GM23338 (cell line): ENCODE data around the gene TSPAN4. TPM values are rescaled to one million over a fixed set of nuclear protein-coding genes. Genes with fewer than 3 reads are reported as not detected.
A peak's percentile ranks its signal among the peaks of the same experiment; 100 is the strongest.

Experiments
- ATAC-seq: fragments of 200-7000 bp; cut with Tn5 transposase; 3 replicates; pipeline ENCODE4 v1.9.1; 2020
- DNase-seq: peaks from one replicate; pipeline ENCODE4 v3.0.0-alpha.2; 2015; ENCODE audit warnings: low spot score
- H2AFZ ChIP-seq: fragments of 200-600 bp; sonication (generic); 2 replicates; pipeline ENCODE4 v1.8.0; 2016; ENCODE audit warnings: antibody characterized with exemption, mild to moderate bottlenecking, moderate library complexity
- H3F3A ChIP-seq: fragments of 200-600 bp; sonication (generic); replicated peaks from 2 replicates; pipeline ENCODE4 v1.8.0; 2017; ENCODE audit warnings: antibody characterized with exemption, mixed run types, low read depth
- H3K27ac ChIP-seq: fragments of 200-600 bp; sonication (generic); 2 replicates; pipeline ENCODE4 v1.6.1; 2016; ENCODE audit warnings: low read depth
- H3K27me3 ChIP-seq: fragments of 200-600 bp; sonication (generic); 2 replicates; pipeline ENCODE4 v1.8.0; 2016; ENCODE audit warnings: mild to moderate bottlenecking, mixed run types, moderate library complexity; ENCODE audit not compliant: insufficient read depth
- H3K36me3 ChIP-seq: fragments of 200-600 bp; sonication (generic); 2 replicates; pipeline ENCODE4 v1.8.0; 2016; ENCODE audit warnings: mild to moderate bottlenecking; ENCODE audit not compliant: insufficient read depth
- H3K4me1 ChIP-seq: fragments of 200-600 bp; sonication (generic); 2 replicates; pipeline ENCODE4 v1.8.0; 2016; ENCODE audit warnings: mild to moderate bottlenecking, moderate library complexity; ENCODE audit not compliant: insufficient read depth
- H3K4me2 ChIP-seq: fragments of 200-600 bp; sonication (generic); 2 replicates; pipeline ENCODE4 v1.7.1; 2017; ENCODE audit warnings: mixed run types
- H3K4me3 ChIP-seq: fragments of 200-600 bp; sonication (generic); 2 replicates; pipeline ENCODE4 v1.6.1; 2016; ENCODE audit warnings: mixed run types
- H3K79me2 ChIP-seq: fragments of 200-600 bp; sonication (generic); replicated peaks from 2 replicates; pipeline ENCODE4 v1.8.0; 2017; ENCODE audit warnings: mild to moderate bottlenecking; ENCODE audit not compliant: insufficient read depth
- H3K9me2 ChIP-seq: fragments of 200-600 bp; sonication (generic); 2 replicates; pipeline ENCODE4 v1.8.0; 2017; ENCODE audit not compliant: insufficient read depth
- H4K20me1 ChIP-seq: fragments of 200-600 bp; sonication (generic); replicated peaks from 2 replicates; pipeline ENCODE4 v1.8.0; 2017; ENCODE audit warnings: mild to moderate bottlenecking; ENCODE audit not compliant: insufficient read depth
- H3K27ac Mint-ChIP-seq: 2 replicates; pipeline ENCODE4 v1.8.0; 2020; ENCODE audit warnings: inconsistent platforms, mild to moderate bottlenecking, moderate library complexity, mixed read lengths
- H3K27me3 Mint-ChIP-seq: 3 replicates; pipeline ENCODE4 v1.8.0; 2022; ENCODE audit warnings: low read depth, mild to moderate bottlenecking, moderate library complexity, mixed read lengths, inconsistent platforms; ENCODE audit not compliant: insufficient read depth, poor library complexity
- H3K36me3 Mint-ChIP-seq: 3 replicates; pipeline ENCODE4 v1.8.0; 2021; ENCODE audit warnings: low read depth, mild to moderate bottlenecking, inconsistent platforms, moderate library complexity, mixed read lengths
- H3K4me1 Mint-ChIP-seq: 3 replicates; pipeline ENCODE4 v1.8.0; 2020; ENCODE audit warnings: mild to moderate bottlenecking, inconsistent platforms, mixed read lengths
- H3K4me3 Mint-ChIP-seq: 3 replicates; pipeline ENCODE4 v1.8.0; 2021; ENCODE audit warnings: moderate library complexity, mild to moderate bottlenecking, inconsistent platforms, mixed read lengths
- H3K9me3 Mint-ChIP-seq: 3 replicates; pipeline ENCODE4 v1.8.0; 2020; ENCODE audit warnings: moderate library complexity, mild to moderate bottlenecking, inconsistent platforms, mixed read lengths
- CREB1 ChIP-seq: fragments of 250-450 bp; sonication (Bioruptor Pico); IDR thresholded peaks from 2 replicates; pipeline ENCODE4 v1.5.0; 2020; ENCODE audit warnings: low read depth, mild to moderate bottlenecking, moderate library complexity
- EZH2phosphoT487 ChIP-seq: fragments of 200-600 bp; sonication (generic); IDR thresholded peaks from one replicate; pipeline ENCODE4 v1.8.1; 2018; ENCODE audit warnings: antibody characterized with exemption; ENCODE audit not compliant: unreplicated experiment
- JUNB ChIP-seq: IDR thresholded peaks from one replicate; pipeline ENCODE4 v1.6.1; 2016; ENCODE audit warnings: antibody characterized with exemption; ENCODE audit not compliant: unreplicated experiment
- POLR2AphosphoS5 ChIP-seq: IDR thresholded peaks from 2 replicates; pipeline ENCODE4 v1.6.1; 2016; ENCODE audit warnings: antibody characterized with exemption, low read depth
- STAT1 ChIP-seq: IDR thresholded peaks from one replicate; pipeline ENCODE4 v1.6.1; 2016; ENCODE audit warnings: antibody characterized with exemption; ENCODE audit not compliant: unreplicated experiment
- ZNF114 ChIP-seq: fragments of 250-450 bp; sonication (Bioruptor Pico); IDR thresholded peaks from 2 replicates; pipeline ENCODE4 v1.5.0; 2020; ENCODE audit warnings: mild to moderate bottlenecking, moderate library complexity
- polyA plus RNA-seq: library from polyadenylated mRNA; unstranded; fragments of >200 nt; fragmentation: Nextera tagmentation; extraction: Ambion mirVana; gene quantifications from 2 replicates; pipeline ENCODE4 v1.2.1, GENCODE V29; 2016
- total RNA-seq: library from RNA; depleted of rRNA; stranded (reverse); fragments of >200 nt; shearing (Covaris generic); gene quantifications from 2 replicates; pipeline ENCODE4 v1.2.3, GENCODE V29; 2014
- TF ChIP-seq, protein P1 (sequence below): fragments of 250-450 bp; sonication (Bioruptor Pico); IDR thresholded peaks from 2 replicates; pipeline ENCODE4 v1.5.0; 2020; ENCODE audit warnings: mild to moderate bottlenecking, moderate library complexity

Gene TSPAN4
- total and polyA plus RNA-seq, 2 experiments from 2014 or later, result 76.8 to 150 TPM

DNA sequence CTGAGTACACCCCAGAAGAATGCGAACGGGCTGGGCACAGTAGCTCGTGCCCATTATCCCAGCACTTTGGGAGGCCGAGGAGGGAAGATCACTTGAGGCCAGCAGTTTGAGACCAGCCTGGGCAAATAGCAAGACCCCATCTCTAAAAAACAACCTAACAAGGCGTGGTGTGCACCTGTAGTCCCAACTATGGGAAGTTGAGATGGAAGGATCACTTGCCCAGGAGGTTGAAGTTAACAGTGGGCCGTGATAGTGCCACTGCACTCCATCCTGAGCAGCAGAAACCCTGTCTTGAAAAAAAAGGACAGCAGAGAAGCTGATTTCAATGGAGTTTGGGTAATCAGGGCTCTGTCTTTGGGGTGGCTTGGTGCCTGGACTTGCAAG, 29.6 kb upstream of the TSPAN4 start (continued):
- TF ChIP-seq, protein P1, sequence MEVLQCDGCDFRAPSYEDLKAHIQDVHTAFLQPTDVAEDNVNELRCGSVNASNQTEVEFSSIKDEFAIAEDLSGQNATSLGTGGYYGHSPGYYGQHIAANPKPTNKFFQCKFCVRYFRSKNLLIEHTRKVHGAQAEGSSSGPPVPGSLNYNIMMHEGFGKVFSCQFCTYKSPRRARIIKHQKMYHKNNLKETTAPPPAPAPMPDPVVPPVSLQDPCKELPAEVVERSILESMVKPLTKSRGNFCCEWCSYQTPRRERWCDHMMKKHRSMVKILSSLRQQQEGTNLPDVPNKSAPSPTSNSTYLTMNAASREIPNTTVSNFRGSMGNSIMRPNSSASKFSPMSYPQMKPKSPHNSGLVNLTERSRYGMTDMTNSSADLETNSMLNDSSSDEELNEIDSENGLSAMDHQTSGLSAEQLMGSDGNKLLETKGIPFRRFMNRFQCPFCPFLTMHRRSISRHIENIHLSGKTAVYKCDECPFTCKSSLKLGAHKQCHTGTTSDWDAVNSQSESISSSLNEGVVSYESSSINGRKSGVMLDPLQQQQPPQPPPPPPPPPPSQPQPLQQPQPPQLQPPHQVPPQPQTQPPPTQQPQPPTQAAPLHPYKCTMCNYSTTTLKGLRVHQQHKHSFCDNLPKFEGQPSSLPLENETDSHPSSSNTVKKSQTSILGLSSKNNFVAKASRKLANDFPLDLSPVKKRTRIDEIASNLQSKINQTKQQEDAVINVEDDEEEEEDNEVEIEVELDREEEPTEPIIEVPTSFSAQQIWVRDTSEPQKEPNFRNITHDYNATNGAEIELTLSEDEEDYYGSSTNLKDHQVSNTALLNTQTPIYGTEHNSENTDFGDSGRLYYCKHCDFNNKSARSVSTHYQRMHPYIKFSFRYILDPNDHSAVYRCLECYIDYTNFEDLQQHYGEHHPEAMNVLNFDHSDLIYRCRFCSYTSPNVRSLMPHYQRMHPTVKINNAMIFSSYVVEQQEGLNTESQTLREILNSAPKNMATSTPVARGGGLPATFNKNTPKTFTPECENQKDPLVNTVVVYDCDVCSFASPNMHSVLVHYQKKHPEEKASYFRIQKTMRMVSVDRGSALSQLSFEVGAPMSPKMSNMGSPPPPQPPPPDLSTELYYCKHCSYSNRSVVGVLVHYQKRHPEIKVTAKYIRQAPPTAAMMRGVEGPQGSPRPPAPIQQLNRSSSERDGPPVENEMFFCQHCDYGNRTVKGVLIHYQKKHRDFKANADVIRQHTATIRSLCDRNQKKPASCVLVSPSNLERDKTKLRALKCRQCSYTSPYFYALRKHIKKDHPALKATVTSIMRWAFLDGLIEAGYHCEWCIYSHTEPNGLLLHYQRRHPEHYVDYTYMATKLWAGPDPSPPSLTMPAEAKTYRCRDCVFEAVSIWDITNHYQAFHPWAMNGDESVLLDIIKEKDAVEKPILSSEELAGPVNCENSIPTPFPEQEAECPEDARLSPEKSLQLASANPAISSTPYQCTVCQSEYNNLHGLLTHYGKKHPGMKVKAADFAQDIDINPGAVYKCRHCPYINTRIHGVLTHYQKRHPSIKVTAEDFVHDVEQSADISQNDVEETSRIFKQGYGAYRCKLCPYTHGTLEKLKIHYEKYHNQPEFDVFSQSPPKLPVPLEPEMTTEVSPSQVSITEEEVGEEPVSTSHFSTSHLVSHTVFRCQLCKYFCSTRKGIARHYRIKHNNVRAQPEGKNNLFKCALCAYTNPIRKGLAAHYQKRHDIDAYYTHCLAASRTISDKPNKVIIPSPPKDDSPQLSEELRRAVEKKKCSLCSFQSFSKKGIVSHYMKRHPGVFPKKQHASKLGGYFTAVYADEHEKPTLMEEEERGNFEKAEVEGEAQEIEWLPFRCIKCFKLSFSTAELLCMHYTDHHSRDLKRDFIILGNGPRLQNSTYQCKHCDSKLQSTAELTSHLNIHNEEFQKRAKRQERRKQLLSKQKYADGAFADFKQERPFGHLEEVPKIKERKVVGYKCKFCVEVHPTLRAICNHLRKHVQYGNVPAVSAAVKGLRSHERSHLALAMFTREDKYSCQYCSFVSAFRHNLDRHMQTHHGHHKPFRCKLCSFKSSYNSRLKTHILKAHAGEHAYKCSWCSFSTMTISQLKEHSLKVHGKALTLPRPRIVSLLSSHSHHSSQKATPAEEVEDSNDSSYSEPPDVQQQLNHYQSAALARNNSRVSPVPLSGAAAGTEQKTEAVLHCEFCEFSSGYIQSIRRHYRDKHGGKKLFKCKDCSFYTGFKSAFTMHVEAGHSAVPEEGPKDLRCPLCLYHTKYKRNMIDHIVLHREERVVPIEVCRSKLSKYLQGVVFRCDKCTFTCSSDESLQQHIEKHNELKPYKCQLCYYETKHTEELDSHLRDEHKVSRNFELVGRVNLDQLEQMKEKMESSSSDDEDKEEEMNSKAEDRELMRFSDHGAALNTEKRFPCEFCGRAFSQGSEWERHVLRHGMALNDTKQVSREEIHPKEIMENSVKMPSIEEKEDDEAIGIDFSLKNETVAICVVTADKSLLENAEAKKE, result no peak
- TF ChIP-seq STAT1 (no peak), CREB1 (CRISPR knock-in tag) (no peak)

DNA sequence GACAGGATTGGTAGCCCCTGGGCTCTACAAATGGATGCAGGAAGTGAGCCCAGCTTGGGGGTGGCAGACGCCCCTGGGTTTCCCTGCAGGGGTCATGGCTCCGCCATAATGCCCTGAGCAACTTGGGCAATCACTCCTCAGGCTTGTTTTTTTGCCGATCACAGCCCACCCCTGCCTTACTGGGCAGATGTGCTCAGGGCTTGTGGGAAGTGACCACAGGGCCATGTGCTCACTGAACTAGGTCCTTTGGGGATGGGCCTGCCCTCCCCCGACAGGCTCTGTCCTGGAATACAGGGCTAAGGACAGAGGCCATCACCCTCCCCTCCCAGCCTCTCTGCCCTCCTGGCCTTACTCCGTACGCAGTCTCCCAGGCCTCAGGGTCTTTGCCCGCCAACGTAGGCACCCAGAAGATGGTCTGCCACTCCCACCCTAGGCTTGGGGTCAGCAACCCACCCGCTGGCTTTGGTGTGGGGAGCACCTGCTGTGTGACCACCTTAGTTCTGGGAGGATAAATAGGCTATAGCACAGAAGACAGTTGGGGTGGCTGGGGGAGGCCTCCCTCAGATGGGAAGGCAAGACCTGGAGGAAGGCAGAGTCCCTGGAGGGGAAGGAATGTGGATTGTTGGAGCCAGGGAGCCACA, 29.1 kb upstream of the TSPAN4 start:
- H3K4me1 Mint-ChIP-seq, result peaks cover 22% of the 10 kb centered on the region
- no peaks in the 10 kb centered on the region for H3K27me3 ChIP-seq
- no peak; the same call in none of the 2 replicates for TF ChIP-seq POLR2AphosphoS5
- TF ChIP-seq EZH2phosphoT487, result no peak
- TF ChIP-seq JUNB, result no peak
- TF ChIP-seq CREB1 (CRISPR knock-in tag), result no peak
- no peak for TF ChIP-seq ZNF114 (CRISPR knock-in tag)
- ATAC-seq, result no peak; the same call in 2 of the 3 replicates
- no peak overlapping the region for H3K4me3 Mint-ChIP-seq
- H3K4me1 ChIP-seq, result peaks cover 17% of the 10 kb centered on the region
- DNase-seq, result no peak
- H3K79me2 ChIP-seq, result peaks cover 25% of the 10 kb centered on the region
- no peak overlapping the region for H3K4me3 ChIP-seq
- peak overlapping the region; percentile 94 for H3K27ac ChIP-seq
- peaks cover 46% of the 10 kb centered on the region for H3K36me3 Mint-ChIP-seq
- H3F3A ChIP-seq, result peaks cover 47% of the 10 kb centered on the region
- H4K20me1 ChIP-seq, result peaks cover 20% of the 10 kb centered on the region
- H3K27ac Mint-ChIP-seq, result peak overlapping the region; percentile 85; the same call in 1 of the 2 replicates
- H3K4me2 ChIP-seq, result no peak overlapping the region
- no peaks in the 10 kb centered on the region for H3K9me2 ChIP-seq
- peaks cover 22% of the 10 kb centered on the region for H3K36me3 ChIP-seq
- no peak overlapping the region for H2AFZ ChIP-seq
- H3K9me3 Mint-ChIP-seq, result peaks cover 5% of the 10 kb centered on the region; the same call in 1 of the 3 replicates
- H3K27me3 Mint-ChIP-seq, result peaks cover 34% of the 10 kb centered on the region
